Measurements from ENCODE around the gene TESK2. TPM values are rescaled to one million over a fixed set of nuclear protein-coding genes. Genes with fewer than 3 reads are reported as not detected.
"Not testable (repeated sequence)": the region's sequence is repeated elsewhere in the genome, so short reads cannot be mapped to it uniquely, and the experiment has no call there.

Gene TESK2
- total RNA-seq, 2 donors from 2014 or later = 4.9 to 6.5 TPM

DNA sequence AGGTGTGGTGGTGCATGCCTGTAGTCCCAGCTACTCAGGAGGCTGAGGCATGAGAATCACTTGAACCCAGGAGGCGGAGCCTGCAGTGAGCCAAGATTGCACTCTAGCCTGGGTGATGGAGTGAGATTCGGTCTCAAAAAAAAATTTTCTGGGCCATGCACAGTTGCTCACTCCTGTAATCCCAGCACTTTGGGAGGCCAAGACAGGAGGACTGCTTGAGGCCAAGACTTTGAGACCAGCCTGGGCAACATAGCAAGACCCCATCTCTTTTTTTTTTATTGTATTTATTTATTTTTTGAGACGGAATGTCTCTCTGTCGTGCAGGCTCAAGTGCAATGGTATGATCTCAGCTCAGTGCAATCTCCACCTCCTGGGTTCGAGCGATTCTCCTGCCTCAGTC is 16.8 kb downstream of the TESK2 start:
- not testable (repeated sequence) for H3K4me3 Mint-ChIP-seq; H3K9me3 ChIP-seq (ENCODE audit: control insufficient read depth, low read length, poor library complexity, severe bottlenecking); H3K27ac Mint-ChIP-seq; DNase-seq; ATAC-seq; H3K36me3 Mint-ChIP-seq (ENCODE audit: low read depth); H3K27me3 Mint-ChIP-seq
- peaks cover 10% of the 10 kb centered on the region for H3K4me1 Mint-ChIP-seq

GRCh38 chr1:45473302-45473701 is 17.7 kb downstream of the TESK2 start:
- no peak for ATAC-seq
- Mint-ChIP-seq H3K27me3 (no peaks in the 10 kb centered on the region), H3K4me1 (peaks cover 10% of the 10 kb centered on the region), H3K36me3 (ENCODE audit: low read depth) (no peaks in the 10 kb centered on the region), H3K27ac (no peak overlapping the region), H3K4me3 (no peak overlapping the region)
- DNase-seq = no peak
- H3K9me3 ChIP-seq (ENCODE audit: control insufficient read depth, low read length, poor library complexity, severe bottlenecking) = no peaks in the 10 kb centered on the region

- Mint-ChIP-seq H3K36me3 (ENCODE audit: low read depth) (no peaks in the 10 kb centered on the region), H3K4me1 (peaks cover 3% of the 10 kb centered on the region), H3K4me3 (no peak overlapping the region), H3K27me3 (no peaks in the 10 kb centered on the region), H3K27ac (no peak overlapping the region)
- DNase-seq (no peak), ATAC-seq (no peak)
- H3K9me3 ChIP-seq (ENCODE audit: control insufficient read depth, low read length, poor library complexity, severe bottlenecking) = no peaks in the 10 kb centered on the region
Observed at GRCh38 chr1:45470306-45470798, 20.6 kb downstream of the TESK2 start.

GRCh38 chr1:45467353-45467752 is 23.6 kb downstream of the TESK2 start:
- not testable (repeated sequence) for DNase-seq; H3K27ac Mint-ChIP-seq; H3K36me3 Mint-ChIP-seq (ENCODE audit: low read depth); H3K27me3 Mint-ChIP-seq; H3K9me3 ChIP-seq (ENCODE audit: control insufficient read depth, low read length, poor library complexity, severe bottlenecking); H3K4me1 Mint-ChIP-seq; H3K4me3 Mint-ChIP-seq
- ATAC-seq = peak; percentile 27

GRCh38 chr1:45465277-45465676 is 25.7 kb downstream of the TESK2 start:
- no peaks in the 10 kb centered on the region for H3K9me3 ChIP-seq (ENCODE audit: control insufficient read depth, low read length, poor library complexity, severe bottlenecking)
- ATAC-seq (no peak), DNase-seq (no peak)
- H3K36me3 Mint-ChIP-seq (ENCODE audit: low read depth) = peaks cover 4% of the 10 kb centered on the region
- peaks cover 3% of the 10 kb centered on the region for H3K4me1 Mint-ChIP-seq
- no peak overlapping the region for H3K4me3 Mint-ChIP-seq
- no peaks in the 10 kb centered on the region for H3K27me3 Mint-ChIP-seq
- no peak overlapping the region for H3K27ac Mint-ChIP-seq

DNA sequence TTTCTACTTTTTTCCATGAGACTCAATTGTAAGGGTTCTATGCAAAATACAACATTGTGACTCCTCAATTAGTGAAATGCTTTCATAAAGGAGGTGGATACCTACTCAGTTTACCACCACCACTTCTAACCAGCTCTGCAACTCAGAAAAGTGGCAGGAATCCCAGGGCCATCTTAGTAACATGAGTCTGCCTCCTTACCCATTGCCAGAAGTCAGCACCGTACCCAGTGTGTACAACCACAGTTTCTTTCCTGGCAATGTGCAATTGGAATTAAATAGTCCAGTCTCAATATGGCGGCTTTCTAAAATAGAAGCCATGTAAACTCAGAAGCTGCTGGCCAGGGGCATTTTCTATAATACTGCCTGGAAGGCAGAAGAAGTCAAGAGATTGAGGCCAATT is 32.1 kb downstream of the TESK2 start:
- Mint-ChIP-seq H3K27me3 (no peaks in the 10 kb centered on the region), H3K4me3 (no peak overlapping the region), H3K27ac (no peak overlapping the region), H3K4me1 (no peaks in the 10 kb centered on the region), H3K36me3 (ENCODE audit: low read depth) (peaks cover 6% of the 10 kb centered on the region)
- H3K9me3 ChIP-seq (ENCODE audit: control insufficient read depth, low read length, poor library complexity, severe bottlenecking) = no peaks in the 10 kb centered on the region
- no peak for ATAC-seq
- no peak for DNase-seq

DNA sequence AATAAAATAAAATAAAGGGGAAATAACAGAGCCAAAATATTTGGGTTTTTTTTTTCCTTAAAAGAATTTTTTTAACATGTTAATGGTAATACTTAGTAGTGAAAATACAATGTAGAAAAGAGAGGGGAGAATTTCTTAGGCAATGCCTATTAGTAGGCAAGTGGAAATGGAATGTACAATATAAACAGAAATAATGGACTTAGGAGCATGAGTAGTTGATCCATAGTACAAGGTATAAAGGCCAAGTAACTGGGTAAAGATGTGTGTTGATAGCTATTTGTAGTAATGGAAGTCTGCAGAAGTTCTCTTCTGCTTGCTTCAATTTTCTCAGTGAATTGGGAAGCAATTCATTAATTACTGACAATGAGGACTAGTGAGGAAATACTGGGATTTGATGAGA is 34.4 kb downstream of the TESK2 start:
- DNase-seq (no peak), ATAC-seq (no peak)
- Mint-ChIP-seq H3K4me1 (peaks cover 3% of the 10 kb centered on the region), H3K4me3 (no peak overlapping the region), H3K27me3 (no peaks in the 10 kb centered on the region), H3K27ac (no peak overlapping the region), H3K36me3 (ENCODE audit: low read depth) (peaks cover 7% of the 10 kb centered on the region)
- no peaks in the 10 kb centered on the region for H3K9me3 ChIP-seq (ENCODE audit: control insufficient read depth, low read length, poor library complexity, severe bottlenecking)

GRCh38 chr1:45455162-45455561 is 35.8 kb downstream of the TESK2 start:
- no peak overlapping the region for H3K4me3 Mint-ChIP-seq
- peaks cover 7% of the 10 kb centered on the region for H3K36me3 Mint-ChIP-seq (ENCODE audit: low read depth)
- no peak for DNase-seq
- peaks cover 3% of the 10 kb centered on the region for H3K4me1 Mint-ChIP-seq
- no peaks in the 10 kb centered on the region for H3K9me3 ChIP-seq (ENCODE audit: control insufficient read depth, low read length, poor library complexity, severe bottlenecking)
- no peak overlapping the region for H3K27ac Mint-ChIP-seq
- no peak for ATAC-seq
- no peaks in the 10 kb centered on the region for H3K27me3 Mint-ChIP-seq

- Mint-ChIP-seq H3K27ac (no peak overlapping the region), H3K36me3 (ENCODE audit: low read depth) (peaks cover 7% of the 10 kb centered on the region), H3K4me3 (no peak overlapping the region), H3K27me3 (no peaks in the 10 kb centered on the region), H3K4me1 (peaks cover 3% of the 10 kb centered on the region)
- no peaks in the 10 kb centered on the region for H3K9me3 ChIP-seq (ENCODE audit: control insufficient read depth, low read length, poor library complexity, severe bottlenecking)
- DNase-seq = no peak
- ATAC-seq = no peak
Observed at GRCh38 chr1:45454464-45454863, 36.5 kb downstream of the TESK2 start.

- Mint-ChIP-seq H3K36me3 (ENCODE audit: low read depth) (peaks cover 7% of the 10 kb centered on the region), H3K27me3 (no peaks in the 10 kb centered on the region), H3K27ac (peak overlapping the region; percentile 24), H3K4me1 (peaks cover 3% of the 10 kb centered on the region), H3K4me3 (no peak overlapping the region)
- no peak for DNase-seq
- no peak for ATAC-seq
- H3K9me3 ChIP-seq (ENCODE audit: control insufficient read depth, low read length, poor library complexity, severe bottlenecking) = no peaks in the 10 kb centered on the region
Observed at GRCh38 chr1:45452503-45452902, 38.5 kb downstream of the TESK2 start.

DNA sequence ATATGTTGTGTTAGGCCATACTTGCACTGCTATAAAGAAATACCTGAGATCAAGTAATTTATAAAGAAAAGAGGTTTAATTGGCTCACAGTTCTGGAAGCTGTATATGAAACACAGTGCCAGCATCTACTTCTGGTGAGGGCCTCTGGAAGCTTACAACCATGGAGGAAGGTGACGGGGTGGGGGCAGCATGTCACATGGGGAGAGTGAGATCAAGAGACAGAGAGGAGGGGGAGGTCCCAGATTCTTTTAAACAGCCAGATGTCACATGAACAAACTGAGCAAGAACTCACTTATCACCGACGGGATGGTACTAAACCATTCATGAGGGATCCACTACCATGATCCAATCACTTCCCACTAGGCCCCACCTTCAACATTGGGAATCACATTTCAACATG is 42.6 kb downstream of the TESK2 start:
- no peaks in the 10 kb centered on the region for H3K9me3 ChIP-seq (ENCODE audit: control insufficient read depth, low read length, poor library complexity, severe bottlenecking)
- Mint-ChIP-seq H3K36me3 (ENCODE audit: low read depth) (peaks cover 3% of the 10 kb centered on the region), H3K27me3 (no peaks in the 10 kb centered on the region), H3K4me1 (peaks cover 3% of the 10 kb centered on the region), H3K27ac (no peak overlapping the region), H3K4me3 (no peak overlapping the region)
- ATAC-seq = no peak
- no peak for DNase-seq

- Mint-ChIP-seq H3K4me1 (peaks cover under 1% of the 10 kb centered on the region), H3K27me3 (no peaks in the 10 kb centered on the region), H3K27ac (no peak overlapping the region), H3K36me3 (ENCODE audit: low read depth) (peaks cover under 1% of the 10 kb centered on the region), H3K4me3 (no peak overlapping the region)
- DNase-seq = no peak
- no peak for ATAC-seq
- no peaks in the 10 kb centered on the region for H3K9me3 ChIP-seq (ENCODE audit: control insufficient read depth, low read length, poor library complexity, severe bottlenecking)
Observed at GRCh38 chr1:45446950-45447672, 43.9 kb downstream of the TESK2 start.

- ATAC-seq = no peak
- no peaks in the 10 kb centered on the region for H3K4me1 Mint-ChIP-seq
- no peaks in the 10 kb centered on the region for H3K9me3 ChIP-seq (ENCODE audit: control insufficient read depth, low read length, poor library complexity, severe bottlenecking)
Observed at GRCh38 chr1:45446530-45446929, 44.4 kb downstream of the TESK2 start.

GRCh38 chr1:45444609-45445131 is 46.3 kb downstream of the TESK2 start:
- Mint-ChIP-seq H3K36me3 (ENCODE audit: low read depth) (no peaks in the 10 kb centered on the region), H3K27me3 (no peaks in the 10 kb centered on the region), H3K27ac (no peak overlapping the region), H3K4me1 (no peaks in the 10 kb centered on the region), H3K4me3 (no peak overlapping the region)
- H3K9me3 ChIP-seq (ENCODE audit: control insufficient read depth, low read length, poor library complexity, severe bottlenecking) = no peaks in the 10 kb centered on the region
- DNase-seq = no peak
- ATAC-seq = no peak

More at GRCh38 chr1:45446530-45446929, 44.4 kb downstream of the TESK2 start:
- Mint-ChIP-seq H3K4me3 (no peak overlapping the region), H3K36me3 (ENCODE audit: low read depth) (no peaks in the 10 kb centered on the region), H3K27me3 (no peaks in the 10 kb centered on the region), H3K27ac (no peak overlapping the region)
- no peak for DNase-seq
